GM12801 (cell line): ENCODE data around the gene MYOZ2.

Source experiments
- TF ChIP-seq, protein P1 (sequence below): IDR thresholded peaks from one replicate; pipeline ENCODE4 v1.5.1; 2011; ENCODE audit warnings: control low read depth; ENCODE audit not compliant: insufficient read length; ENCODE audit errors: extremely low read depth

MYOZ2 gene

DNA sequence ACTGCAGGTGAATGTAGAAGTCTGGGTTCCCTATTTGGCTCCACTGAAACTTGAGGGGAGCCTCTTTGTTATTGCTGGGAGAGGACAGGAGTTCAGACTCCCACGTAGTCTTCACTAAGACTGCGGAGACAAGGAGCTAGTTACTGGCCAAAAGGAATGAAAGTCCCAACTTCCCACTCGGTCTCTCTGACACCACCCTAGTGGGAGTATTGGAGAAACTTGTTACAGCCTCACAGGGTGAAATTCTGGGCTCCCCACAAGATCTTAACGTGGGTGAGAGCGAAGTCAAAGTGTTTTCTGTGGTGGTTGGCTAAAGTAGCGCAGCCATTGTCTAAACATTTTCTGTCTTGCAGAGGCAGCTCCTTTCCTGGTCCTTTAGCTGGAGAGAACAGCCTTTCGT, 13.5 kb downstream of the MYOZ2 start:
- TF ChIP-seq, protein P1, sequence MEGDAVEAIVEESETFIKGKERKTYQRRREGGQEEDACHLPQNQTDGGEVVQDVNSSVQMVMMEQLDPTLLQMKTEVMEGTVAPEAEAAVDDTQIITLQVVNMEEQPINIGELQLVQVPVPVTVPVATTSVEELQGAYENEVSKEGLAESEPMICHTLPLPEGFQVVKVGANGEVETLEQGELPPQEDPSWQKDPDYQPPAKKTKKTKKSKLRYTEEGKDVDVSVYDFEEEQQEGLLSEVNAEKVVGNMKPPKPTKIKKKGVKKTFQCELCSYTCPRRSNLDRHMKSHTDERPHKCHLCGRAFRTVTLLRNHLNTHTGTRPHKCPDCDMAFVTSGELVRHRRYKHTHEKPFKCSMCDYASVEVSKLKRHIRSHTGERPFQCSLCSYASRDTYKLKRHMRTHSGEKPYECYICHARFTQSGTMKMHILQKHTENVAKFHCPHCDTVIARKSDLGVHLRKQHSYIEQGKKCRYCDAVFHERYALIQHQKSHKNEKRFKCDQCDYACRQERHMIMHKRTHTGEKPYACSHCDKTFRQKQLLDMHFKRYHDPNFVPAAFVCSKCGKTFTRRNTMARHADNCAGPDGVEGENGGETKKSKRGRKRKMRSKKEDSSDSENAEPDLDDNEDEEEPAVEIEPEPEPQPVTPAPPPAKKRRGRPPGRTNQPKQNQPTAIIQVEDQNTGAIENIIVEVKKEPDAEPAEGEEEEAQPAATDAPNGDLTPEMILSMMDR = no peak

DNA sequence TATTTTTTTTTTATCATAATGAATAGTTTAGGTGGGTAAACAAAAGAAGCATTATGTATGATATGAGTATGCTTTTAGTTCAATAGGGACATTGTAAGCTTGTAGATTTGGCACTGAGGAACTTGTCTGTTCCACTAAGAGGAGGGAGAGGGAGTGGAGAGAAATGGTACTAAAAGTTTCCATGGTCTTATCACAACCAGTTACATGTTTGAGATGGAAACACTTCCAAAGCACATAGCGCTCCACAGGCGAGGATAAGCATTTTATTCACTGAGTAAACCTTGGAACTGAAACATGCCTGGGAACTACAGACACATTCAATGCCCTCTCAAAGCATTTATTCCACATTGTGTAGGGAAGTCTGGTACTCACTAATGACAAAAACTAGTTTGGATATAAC, 15.5 kb downstream of the MYOZ2 start:
- TF ChIP-seq, protein P1 = no peak

DNA sequence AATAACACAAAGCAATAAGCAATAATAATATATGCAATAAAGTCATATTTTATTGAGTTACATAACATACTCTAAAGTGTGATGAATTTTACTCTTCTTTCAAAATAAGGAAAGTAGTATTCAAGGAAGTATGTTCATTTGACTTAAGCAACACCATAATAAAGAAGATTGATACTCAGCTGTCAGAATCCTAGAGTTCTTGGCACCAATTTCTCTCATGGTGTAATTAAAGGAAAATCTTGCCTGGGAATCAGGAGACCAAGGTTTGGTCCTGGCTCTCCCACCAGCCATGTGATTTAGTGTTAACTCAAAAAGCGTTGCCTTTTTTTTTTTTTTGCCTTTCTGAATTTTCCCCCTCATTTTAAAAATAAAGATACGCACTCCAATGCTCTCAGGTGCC, 17.1 kb downstream of the MYOZ2 start:
- TF ChIP-seq, protein P1 = no peak

DNA sequence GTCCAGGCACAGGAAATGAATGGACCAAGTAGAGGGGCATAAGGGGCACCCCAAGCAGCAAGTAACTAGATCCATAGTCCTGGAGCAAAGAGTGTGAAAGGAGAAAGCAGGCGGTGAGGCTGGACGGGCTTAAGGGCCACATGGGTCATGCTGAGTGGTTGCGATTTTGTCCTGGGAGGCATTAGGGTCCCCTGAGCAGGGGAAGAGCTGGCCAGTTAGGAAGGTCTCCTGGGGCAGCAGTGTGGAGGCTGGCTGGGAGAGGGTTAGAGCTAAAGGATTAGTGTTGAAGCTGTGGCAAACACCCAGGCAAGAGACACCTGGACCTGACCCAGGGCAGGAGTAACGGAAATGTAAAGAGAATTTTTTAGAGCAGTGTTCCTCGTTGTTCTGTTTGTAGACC, 26.5 kb downstream of the MYOZ2 start:
- TF ChIP-seq, protein P1 = no peak

DNA sequence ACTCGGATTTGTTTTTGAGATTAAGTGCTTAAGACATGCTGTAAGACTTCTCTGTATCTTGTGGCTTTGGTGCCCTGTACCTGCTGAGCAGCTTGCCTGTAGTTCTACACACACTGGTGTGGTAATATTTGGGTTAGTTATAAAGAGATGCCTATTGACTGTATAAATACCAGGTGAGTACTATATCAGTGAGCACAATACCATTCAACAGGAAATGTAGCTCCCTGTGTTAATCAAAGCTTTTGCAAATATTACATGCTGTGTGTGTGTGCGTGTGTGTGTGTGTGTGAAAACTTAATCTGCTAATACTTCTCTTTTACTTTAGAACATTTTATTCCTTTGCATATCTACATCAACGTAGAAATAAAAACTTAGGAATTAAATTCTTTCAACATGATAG, 30.1 kb downstream of the MYOZ2 start:
- TF ChIP-seq, protein P1 = no peak

DNA sequence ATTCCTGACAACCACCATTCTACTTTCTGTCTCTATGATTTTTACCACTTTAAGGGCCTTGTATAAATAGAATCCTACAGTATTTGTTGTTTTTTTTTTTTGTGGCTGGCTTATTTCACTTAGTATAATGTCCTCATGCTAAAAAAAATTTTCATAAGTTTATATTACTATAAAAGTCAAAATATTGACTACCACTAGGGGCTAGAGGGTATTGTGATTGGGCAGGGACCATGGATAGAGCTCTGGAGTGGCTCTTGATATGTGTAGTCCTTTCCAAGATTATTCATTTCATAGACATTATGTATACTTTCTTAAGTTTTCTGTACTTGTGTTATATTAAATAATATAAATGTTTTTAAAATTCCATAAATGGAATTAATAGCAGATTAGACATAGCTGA, 34.6 kb downstream of the MYOZ2 start:
- TF ChIP-seq, protein P1 = no peak

DNA sequence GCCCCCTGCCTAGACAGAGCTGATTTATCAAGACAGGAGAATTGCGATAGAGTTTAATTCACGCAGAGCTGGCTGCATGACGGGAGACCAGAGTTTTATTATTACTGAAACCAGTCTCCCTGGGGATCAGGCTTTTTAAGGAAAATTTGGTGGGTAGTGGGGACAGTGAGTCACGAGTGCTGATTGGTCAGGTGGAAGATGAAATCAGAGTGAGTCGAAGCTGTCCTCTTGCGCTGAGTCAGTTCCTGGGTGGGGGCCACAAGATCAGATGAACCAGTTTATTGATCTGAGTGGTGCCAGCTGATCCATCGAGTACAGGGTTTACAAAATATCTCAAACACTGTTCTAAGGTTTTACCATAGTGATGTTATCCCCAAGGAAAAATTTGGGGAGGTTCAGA, 36.6 kb downstream of the MYOZ2 start:
- TF ChIP-seq, protein P1 = no peak

DNA sequence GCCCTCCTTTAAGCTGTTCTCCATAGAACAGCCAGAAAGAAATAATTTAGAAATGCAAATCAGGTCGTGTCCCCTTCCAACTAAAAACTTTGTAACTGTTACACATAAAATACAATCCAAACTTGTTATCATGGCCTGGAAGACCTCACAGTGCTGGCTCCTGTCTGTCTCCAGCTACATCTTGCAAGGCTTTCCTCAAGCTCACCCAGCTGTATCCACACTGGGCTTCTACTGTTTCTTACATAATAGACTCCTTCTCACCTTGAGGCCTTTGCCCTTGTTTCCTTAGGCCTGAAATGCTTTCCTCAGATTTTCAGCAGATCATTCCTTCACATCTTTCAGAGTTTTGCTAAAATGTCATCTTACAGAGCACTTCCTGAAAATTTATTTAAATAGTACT, 43.4 kb downstream of the MYOZ2 start:
- TF ChIP-seq, protein P1 = no peak
